NB4 (cell line): ENCODE data around the gene HAPLN3.

ENCODE experiments used
- DNase-seq: peaks from one replicate; pipeline ENCODE4 v3.0.0; 2010; ENCODE audit warnings: low read depth
- H3K4me3 ChIP-seq: one replicate; pipeline ENCODE4 v1.5.1; 2011; ENCODE audit warnings: mild to moderate bottlenecking, low read depth, low read length, moderate library complexity
- MYC ChIP-seq: IDR thresholded peaks from 2 replicates; pipeline ENCODE4 v1.6.1; 2011; ENCODE audit warnings: low read depth, low read length
- POLR2A ChIP-seq: IDR thresholded peaks from 2 replicates; pipeline ENCODE4 v1.6.1; 2011; ENCODE audit warnings: mild to moderate bottlenecking; ENCODE audit not compliant: insufficient read length; ENCODE audit errors: extremely low read depth
- TF ChIP-seq, protein P1 (sequence below): IDR thresholded peaks from 2 replicates; pipeline ENCODE4 v1.6.1; 2011; ENCODE audit warnings: low read depth, low read length
- TF ChIP-seq, protein P2 (sequence below): IDR thresholded peaks from one replicate; pipeline ENCODE4 v1.5.1; 2012; ENCODE audit warnings: low read depth, low read length

Gene HAPLN3

DNA sequence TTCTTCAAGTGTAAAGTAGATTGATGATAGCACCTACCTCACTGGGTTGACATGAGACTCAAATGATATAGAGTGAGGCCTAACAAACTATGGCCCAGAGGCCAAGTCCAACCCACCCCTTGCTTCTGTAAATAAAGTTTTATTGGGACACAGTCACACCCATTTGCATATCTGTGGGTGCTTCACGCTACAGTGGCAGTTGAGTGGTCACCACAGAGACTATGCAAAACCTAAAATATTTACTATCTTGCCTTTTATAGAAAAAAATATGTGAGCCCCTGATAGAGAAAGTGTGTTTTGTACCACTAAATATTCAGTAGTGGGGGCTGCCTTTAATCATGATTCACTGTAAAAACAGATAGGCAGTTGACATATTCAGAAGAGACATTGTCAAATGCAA is 54.1 kb downstream of the HAPLN3 start:
- TF ChIP-seq MYC (no peak), POLR2A (no peak)
- TF ChIP-seq, protein P1, sequence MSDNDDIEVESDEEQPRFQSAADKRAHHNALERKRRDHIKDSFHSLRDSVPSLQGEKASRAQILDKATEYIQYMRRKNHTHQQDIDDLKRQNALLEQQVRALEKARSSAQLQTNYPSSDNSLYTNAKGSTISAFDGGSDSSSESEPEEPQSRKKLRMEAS: no peak
- TF ChIP-seq, protein P2, sequence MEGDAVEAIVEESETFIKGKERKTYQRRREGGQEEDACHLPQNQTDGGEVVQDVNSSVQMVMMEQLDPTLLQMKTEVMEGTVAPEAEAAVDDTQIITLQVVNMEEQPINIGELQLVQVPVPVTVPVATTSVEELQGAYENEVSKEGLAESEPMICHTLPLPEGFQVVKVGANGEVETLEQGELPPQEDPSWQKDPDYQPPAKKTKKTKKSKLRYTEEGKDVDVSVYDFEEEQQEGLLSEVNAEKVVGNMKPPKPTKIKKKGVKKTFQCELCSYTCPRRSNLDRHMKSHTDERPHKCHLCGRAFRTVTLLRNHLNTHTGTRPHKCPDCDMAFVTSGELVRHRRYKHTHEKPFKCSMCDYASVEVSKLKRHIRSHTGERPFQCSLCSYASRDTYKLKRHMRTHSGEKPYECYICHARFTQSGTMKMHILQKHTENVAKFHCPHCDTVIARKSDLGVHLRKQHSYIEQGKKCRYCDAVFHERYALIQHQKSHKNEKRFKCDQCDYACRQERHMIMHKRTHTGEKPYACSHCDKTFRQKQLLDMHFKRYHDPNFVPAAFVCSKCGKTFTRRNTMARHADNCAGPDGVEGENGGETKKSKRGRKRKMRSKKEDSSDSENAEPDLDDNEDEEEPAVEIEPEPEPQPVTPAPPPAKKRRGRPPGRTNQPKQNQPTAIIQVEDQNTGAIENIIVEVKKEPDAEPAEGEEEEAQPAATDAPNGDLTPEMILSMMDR: no peak
- DNase-seq: no peak
- no peak overlapping the region for H3K4me3 ChIP-seq

- TF ChIP-seq POLR2A (no peak), MYC (no peak)
- TF ChIP-seq, protein P2: no peak
- TF ChIP-seq, protein P1: no peak
- H3K4me3 ChIP-seq: no peak overlapping the region
- DNase-seq: no peak
These were observed 55.4 kb downstream of the HAPLN3 start for GRCh38 chr15:88839961-88840360.

DNA sequence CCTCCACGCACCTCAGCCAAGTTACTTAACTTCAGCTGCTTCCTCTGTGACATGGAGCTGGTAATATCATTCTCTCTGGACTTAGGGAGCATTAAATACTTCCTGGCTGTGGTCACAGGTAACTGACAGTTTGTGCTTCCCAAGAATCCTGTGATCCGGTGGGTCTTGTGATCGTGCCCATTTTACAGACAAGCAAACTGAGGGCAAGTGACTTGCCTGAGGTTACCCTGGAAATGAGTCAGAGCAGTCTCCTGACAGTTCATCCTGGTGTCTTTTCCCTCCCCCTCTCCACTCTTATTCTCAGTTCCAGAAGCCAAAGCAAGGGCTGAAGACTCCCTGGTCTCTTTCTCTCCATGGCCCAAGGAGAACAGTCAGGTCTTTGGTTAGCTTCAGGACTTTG is 56.2 kb downstream of the HAPLN3 start:
- H3K4me3 ChIP-seq: no peak overlapping the region
- TF ChIP-seq POLR2A (no peak), MYC (no peak)
- TF ChIP-seq, protein P2: no peak
- TF ChIP-seq, protein P1: no peak
- DNase-seq: no peak

DNA sequence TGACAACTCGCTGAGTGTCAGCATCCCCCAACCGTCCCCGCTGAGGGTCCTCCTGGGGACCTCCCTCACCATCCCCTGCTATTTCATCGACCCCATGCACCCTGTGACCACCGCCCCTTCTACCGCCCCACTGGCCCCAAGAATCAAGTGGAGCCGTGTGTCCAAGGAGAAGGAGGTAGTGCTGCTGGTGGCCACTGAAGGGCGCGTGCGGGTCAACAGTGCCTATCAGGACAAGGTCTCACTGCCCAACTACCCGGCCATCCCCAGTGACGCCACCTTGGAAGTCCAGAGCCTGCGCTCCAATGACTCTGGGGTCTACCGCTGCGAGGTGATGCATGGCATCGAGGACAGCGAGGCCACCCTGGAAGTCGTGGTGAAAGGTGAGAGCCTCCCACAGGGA is 56.7 kb downstream of the HAPLN3 start:
- no peak overlapping the region for H3K4me3 ChIP-seq
- TF ChIP-seq POLR2A: no peak
- TF ChIP-seq, protein P2: no peak
- TF ChIP-seq, protein P1: no peak
- no peak for TF ChIP-seq MYC
- no peak for DNase-seq

GRCh38 chr15:88835646-88836045 is 59.7 kb downstream of the HAPLN3 start:
- DNase-seq: no peak
- TF ChIP-seq POLR2A (no peak), MYC (no peak)
- TF ChIP-seq, protein P1: no peak
- TF ChIP-seq, protein P2: no peak
- H3K4me3 ChIP-seq: no peak overlapping the region

DNA sequence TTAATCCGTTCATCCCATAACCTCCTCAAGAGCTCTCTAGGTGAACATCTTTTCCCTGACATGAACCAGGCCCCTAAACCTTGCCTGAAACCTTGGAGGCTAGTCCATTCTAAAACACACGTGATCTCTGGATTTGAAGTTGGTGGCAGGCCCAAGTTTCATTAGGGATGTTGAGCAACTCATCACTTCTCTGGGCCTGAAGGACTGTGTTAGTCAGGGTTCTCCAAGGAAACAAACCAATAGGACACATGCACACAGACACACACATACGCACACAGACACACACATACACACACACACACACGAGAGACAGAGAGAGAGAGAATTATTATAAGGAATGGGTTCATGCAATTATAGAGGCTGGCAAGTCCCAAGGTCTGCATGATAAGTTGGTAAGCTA is 60.2 kb downstream of the HAPLN3 start:
- H3K4me3 ChIP-seq: no peak overlapping the region
- no peak for TF ChIP-seq POLR2A
- DNase-seq: no peak
